HFF-Myc (cell line): ENCODE measurements around the gene LINC01488.

Experiments
- DNase-seq: peaks from one replicate; pipeline ENCODE4 v3.0.0-alpha.2; 2011; ENCODE audit warnings: low read depth; ENCODE audit errors: extremely low read depth
- H3K4me3 ChIP-seq: replicated peaks from 2 replicates; pipeline ENCODE4 v1.5.1; 2011; ENCODE audit warnings: low read depth, mild to moderate bottlenecking, control low read depth, low read length
- TF ChIP-seq, protein P1 (sequence below): IDR thresholded peaks from 2 replicates; pipeline ENCODE4 v1.5.1; 2012; ENCODE audit warnings: mild to moderate bottlenecking, low read depth, low read length, control low read depth; ENCODE audit errors: missing control alignments

Gene LINC01488

DNA sequence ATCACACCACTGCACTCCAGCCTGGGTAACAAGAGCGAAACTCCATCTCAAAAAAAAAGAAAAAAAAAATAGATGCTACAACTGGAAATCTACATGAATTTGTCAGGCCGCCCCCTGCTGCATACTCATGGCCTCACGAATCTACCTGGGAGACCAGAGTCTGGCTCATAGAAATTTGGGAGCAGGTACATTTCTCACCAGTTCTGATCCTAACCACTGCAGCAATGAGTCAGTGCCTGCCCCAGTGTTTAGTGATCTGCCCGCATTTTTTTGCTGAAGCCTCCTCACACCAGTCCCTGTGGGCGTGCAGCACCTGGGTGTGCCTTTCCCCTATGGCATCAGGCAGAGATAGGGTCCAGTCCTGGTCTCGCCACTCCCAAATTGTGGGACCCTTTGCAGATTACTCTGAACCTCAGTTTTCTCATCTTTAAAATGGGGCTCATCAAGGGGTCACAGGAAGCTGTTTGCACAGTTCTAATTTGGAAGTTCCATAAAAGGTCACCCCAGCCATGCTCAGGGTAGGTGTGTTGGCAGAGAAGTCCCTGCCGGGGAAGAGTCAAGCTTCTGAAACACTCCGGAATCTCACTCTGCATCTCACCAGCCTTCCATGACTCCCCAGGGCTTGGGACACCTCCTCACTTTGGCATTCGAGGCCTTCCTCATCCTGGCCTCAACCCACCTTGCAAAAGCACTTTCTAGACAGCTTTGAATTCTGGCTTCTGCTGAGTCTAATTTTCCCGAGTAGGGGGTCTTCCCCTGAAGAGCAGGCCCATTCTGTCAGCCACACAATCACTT, 39.3 kb upstream of the LINC01488 start:
- no peak for DNase-seq
- TF ChIP-seq, protein P1, sequence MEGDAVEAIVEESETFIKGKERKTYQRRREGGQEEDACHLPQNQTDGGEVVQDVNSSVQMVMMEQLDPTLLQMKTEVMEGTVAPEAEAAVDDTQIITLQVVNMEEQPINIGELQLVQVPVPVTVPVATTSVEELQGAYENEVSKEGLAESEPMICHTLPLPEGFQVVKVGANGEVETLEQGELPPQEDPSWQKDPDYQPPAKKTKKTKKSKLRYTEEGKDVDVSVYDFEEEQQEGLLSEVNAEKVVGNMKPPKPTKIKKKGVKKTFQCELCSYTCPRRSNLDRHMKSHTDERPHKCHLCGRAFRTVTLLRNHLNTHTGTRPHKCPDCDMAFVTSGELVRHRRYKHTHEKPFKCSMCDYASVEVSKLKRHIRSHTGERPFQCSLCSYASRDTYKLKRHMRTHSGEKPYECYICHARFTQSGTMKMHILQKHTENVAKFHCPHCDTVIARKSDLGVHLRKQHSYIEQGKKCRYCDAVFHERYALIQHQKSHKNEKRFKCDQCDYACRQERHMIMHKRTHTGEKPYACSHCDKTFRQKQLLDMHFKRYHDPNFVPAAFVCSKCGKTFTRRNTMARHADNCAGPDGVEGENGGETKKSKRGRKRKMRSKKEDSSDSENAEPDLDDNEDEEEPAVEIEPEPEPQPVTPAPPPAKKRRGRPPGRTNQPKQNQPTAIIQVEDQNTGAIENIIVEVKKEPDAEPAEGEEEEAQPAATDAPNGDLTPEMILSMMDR, result no peak
- H3K4me3 ChIP-seq, result no peak overlapping the region

DNA sequence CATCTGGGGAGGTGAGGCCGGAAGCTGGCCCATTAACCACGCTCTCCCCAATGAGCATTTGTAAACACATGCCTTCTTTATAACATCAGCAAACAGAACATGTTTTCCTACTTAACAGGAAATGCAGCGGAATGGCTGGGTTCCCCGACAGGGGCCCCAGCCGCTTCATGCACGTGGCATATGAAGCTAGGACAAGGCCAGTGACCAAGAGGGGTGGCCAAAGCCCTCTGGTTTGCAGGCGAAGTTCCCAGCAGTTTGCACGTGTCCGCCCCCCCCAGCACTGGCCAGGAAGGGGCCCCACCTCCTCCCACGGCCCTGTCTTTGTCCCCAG, 38.7 kb upstream of the LINC01488 start:
- TF ChIP-seq, protein P1, result no peak
- peak; percentile 51 for DNase-seq
- no peak overlapping the region for H3K4me3 ChIP-seq

DNA sequence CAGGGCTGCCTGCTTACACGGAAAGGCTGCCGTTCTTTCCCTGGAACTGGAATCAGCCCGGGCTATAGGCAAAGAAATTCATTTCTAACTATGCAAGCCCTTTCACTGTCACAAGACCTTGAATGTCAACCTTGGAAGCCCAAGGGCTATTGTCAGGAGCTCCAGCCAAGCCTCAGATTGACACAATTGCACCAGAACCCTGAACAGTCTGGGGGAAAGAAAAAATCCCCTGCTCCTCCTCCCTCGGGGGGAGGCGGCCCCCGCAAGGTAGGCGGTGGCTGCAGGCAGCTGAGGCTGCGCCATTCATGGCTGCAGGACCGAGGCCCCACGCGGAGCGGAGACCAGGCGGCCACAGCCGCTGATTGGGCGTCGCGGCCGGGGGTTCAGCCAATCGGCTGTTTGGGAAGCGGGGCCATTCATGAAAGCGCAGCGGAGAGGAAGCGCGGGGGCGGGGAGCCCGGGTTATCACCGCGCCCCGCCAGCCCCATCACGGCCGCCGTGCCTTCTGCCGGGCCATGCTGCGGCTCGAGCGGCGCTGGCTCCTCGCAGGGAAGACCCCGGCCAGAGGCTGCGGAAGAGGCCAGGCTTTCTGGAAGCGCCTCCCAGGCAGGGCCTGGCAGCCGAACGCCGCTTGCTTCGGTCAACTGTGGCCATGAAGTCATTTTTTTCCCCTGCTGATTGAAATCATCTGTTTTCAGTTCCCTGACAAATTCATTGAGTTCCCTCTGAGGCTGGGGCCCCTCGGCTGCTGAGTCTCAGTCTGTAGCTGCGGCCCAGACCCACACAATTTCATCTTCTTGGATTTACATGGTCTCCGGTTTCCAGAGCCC, 38.1 kb upstream of the LINC01488 start:
- TF ChIP-seq, protein P1, result no peak
- peak; percentile 86 for DNase-seq
- peak overlapping the region; percentile 32 for H3K4me3 ChIP-seq

DNA sequence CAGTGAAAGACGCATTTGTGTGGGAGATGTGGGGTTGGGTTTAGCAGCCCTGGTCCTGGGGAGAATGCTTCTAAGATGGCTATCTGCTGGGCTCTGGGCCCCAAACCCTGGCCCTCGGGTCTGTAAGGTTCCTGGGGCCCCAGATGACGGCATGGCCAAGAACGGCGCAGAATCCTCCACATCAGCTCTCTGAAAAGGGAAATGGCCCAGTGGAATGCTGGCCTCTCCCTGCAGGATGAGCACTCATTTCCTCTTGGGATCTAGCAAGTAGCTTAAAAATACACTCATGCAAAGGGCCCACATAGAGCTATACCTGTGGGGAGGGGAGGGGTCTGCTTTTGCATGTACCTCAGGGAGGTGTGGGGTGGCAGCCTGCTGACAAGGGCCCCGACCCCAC, 37.5 kb upstream of the LINC01488 start:
- DNase-seq, result no peak
- H3K4me3 ChIP-seq, result peak overlapping the region; percentile 32

DNA sequence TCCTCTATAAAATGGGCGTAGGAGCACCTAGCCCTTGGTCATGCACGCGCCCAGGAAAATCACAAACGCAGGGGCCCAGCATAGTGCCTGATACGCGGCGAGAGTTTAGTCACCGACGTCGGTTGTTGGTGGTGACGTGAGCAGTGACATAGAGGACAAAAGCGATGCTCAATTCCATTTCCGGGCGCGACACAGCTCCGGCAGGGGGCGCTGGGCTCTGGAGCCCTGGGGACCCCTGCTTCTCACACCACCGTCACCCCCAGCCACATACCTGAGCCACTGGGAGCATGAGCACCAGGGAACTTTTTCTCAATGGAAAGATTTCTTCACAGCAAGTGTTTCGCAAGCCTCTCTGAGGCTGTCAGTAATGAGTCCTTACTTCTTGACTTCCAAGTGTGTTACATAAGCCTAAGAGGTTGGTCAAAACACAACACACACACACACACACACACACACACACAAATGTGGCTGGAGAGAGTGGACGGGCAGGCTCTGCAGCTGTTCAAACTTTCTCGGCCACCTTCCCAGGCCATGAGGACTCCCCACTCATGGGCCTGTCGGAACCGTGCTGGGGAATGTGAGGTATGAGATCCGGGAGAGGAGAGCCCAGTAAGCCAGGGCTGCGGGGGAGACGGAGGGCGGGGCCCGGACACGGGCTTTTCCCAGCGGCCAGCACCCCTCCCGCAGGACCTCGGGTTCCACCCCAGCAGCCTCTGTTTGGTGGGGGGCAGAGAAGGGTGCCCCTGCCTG, 36.9 kb upstream of the LINC01488 start:
- H3K4me3 ChIP-seq, result no peak overlapping the region
- TF ChIP-seq, protein P1, result peak; percentile 58
- peak; percentile 31 for DNase-seq

More for the DNA sequence above, 37.5 kb upstream of the LINC01488 start:
- TF ChIP-seq, protein P1, result no peak

DNA sequence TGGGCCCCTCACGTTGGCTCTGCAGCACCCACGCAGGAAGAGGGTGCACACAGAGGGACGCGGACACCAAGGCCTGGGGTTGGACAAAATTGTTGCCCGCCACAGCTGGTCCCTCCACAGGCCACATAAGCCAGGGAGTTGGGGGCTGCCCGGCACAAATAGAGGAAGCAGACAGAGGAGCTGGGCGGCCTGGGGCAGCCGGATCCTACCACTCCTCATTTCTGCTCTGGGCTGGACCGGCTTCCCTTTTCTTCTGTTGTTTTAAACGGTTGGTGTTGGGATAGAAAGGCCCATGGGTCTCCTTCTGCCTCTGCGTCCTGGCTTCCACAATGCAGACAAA, 36.4 kb upstream of the LINC01488 start:
- no peak overlapping the region for H3K4me3 ChIP-seq
- TF ChIP-seq, protein P1, result no peak
- DNase-seq, result no peak
